Measurements from ENCODE around the gene IRF1.

GRCh38 chr5:132470010-132470392 is 20.6 kb downstream of the IRF1 start:
- TF ChIP-seq EZH2 (IDR thresholded peaks at IDR 0.05; ENCODE audit: borderline replicate concordance, low read depth, low read length, poor library complexity, severe bottlenecking): no peak
- no peak for TF ChIP-seq CTCF (conservative IDR thresholded peaks at IDR 0.05; ENCODE audit: low read depth, low read length)

Measured in A673 (cell line).